ENCODE results near the gene GMDS.

Gene GMDS

DNA sequence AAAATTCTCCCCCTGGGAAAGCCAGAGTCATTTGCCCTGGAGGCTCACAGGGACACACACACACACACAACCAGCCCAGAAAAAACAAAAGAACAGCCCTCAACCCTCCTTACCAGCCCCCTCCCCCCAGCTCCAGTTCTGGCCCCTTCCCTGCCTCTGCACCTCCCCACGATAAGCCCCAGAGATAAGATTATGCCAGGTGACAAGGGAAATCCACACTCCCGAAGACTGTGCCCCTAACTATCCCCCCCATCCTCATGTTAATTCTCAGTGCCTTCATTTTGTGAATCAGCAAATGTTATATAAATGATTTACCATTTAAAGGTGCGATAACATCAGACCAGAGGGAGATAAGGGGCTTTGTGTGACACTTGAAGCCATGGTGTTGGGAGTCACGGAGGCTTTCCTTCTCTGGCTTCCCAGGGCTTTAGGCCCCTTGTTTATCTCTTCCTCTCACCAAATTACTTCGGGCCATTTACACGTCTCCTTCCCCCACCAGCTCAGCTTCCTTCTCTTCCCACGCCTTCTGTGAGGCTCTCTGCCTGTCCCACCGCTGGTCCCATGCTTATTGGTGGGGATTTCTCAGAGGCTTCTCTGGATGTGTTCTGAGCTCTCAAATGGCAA lies 648.2 kb downstream of the GMDS start:
- H3K9me3 ChIP-seq (ENCODE audit: low read length), result no peaks in the 10 kb centered on the region
- no peak overlapping the region for H3K9ac ChIP-seq (ENCODE audit: low read length)
- H3K4me3 ChIP-seq (ENCODE audit: low read depth in 1 of 2, low read length in 2 of 2), result no peak overlapping the region
- peaks cover 7% of the 10 kb centered on the region for H3K4me1 ChIP-seq (ENCODE audit: insufficient read depth, low read length)
- H3K27me3 ChIP-seq (ENCODE audit: control insufficient read depth in 1 of 2, insufficient read depth in 2 of 2, low read length in 2 of 2), result peaks cover 8 to 44% of the 10 kb centered on the region in 2 donors
- no peaks in the 10 kb centered on the region for H3K36me3 ChIP-seq (ENCODE audit: insufficient read depth, low read length)
- H3K27ac ChIP-seq (ENCODE audit: low read depth, low read length), result no peak overlapping the region

GRCh38 chr6:1596088-1596852 lies 649.1 kb downstream of the GMDS start:
- Histone ChIP-seq H3K9ac (ENCODE audit: low read length) (no peak overlapping the region), H3K27me3 (ENCODE audit: control insufficient read depth in 1 of 2, insufficient read depth in 2 of 2, low read length in 2 of 2) (peaks cover 8 to 35% of the 10 kb centered on the region in 2 donors), H3K4me1 (ENCODE audit: insufficient read depth, low read length) (peaks cover 7% of the 10 kb centered on the region), H3K4me3 (ENCODE audit: low read depth in 1 of 2, low read length in 2 of 2) (peak overlapping the region; percentile 18 to 43), H3K36me3 (ENCODE audit: insufficient read depth, low read length) (no peaks in the 10 kb centered on the region), H3K9me3 (ENCODE audit: low read length) (no peaks in the 10 kb centered on the region), H3K27ac (ENCODE audit: low read depth, low read length) (no peak overlapping the region)

- H3K9ac ChIP-seq (ENCODE audit: low read length), result no peak overlapping the region
- no peak overlapping the region for H3K27ac ChIP-seq (ENCODE audit: low read depth, low read length)
- H3K4me3 ChIP-seq (ENCODE audit: low read depth in 1 of 2, low read length in 2 of 2), result peak overlapping the region; percentile 18 to 43
- H3K9me3 ChIP-seq (ENCODE audit: low read length), result no peaks in the 10 kb centered on the region
- H3K4me1 ChIP-seq (ENCODE audit: insufficient read depth, low read length), result peaks cover 7% of the 10 kb centered on the region
- H3K36me3 ChIP-seq (ENCODE audit: insufficient read depth, low read length), result no peaks in the 10 kb centered on the region
- peaks cover 1 to 32% of the 10 kb centered on the region in 2 donors for H3K27me3 ChIP-seq (ENCODE audit: control insufficient read depth in 1 of 2, insufficient read depth in 2 of 2, low read length in 2 of 2)
Measured at GRCh38 chr6:1595271-1596087, 649.9 kb downstream of the GMDS start.

DNA sequence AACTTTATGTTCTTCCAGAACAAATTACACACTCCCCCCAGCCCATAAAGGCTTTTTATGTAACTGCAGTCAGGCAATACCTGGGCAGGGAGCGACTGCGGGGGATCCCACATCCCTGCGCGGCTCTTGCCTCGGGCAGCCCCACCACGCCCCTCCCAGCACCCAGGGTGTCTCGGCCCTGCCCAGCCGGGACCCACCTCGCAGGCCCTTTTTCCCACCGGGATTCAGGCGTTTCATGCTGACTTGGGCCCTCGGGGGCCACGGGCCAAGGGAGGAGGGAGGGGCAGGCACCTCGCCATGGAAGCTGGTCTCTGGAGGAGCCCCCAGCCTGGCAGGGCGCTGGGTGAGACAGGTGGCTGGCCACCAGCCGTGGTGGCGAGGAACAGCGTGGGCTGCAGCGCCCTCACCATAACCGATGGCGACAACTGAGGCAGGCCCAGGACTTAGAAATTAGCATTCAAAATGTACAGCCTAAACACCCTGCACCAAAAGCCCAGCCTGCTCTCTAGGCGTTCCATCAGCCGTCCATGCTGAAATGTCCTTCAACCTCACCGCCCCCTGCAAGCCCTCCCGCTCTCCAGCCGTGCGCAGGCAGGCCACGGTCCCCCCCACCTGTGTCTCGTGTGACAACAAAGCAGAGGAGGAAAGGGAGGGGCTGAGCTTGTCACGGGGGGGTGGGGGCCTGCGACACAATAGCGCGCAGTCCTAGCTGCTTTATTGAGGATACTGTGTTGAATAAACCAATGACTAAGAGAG lies 650.8 kb downstream of the GMDS start:
- no peaks in the 10 kb centered on the region for H3K36me3 ChIP-seq (ENCODE audit: insufficient read depth, low read length)
- H3K9me3 ChIP-seq (ENCODE audit: low read length), result no peaks in the 10 kb centered on the region
- no peak overlapping the region for H3K9ac ChIP-seq (ENCODE audit: low read length)
- H3K4me1 ChIP-seq (ENCODE audit: insufficient read depth, low read length), result peaks cover 7% of the 10 kb centered on the region
- no peak overlapping the region for H3K4me3 ChIP-seq (ENCODE audit: low read depth in 1 of 2, low read length in 2 of 2)
- H3K27ac ChIP-seq (ENCODE audit: low read depth, low read length), result no peak overlapping the region
- H3K27me3 ChIP-seq (ENCODE audit: control insufficient read depth in 1 of 2, insufficient read depth in 2 of 2, low read length in 2 of 2), result peaks cover 0 to 32% of the 10 kb centered on the region in 2 donors

DNA sequence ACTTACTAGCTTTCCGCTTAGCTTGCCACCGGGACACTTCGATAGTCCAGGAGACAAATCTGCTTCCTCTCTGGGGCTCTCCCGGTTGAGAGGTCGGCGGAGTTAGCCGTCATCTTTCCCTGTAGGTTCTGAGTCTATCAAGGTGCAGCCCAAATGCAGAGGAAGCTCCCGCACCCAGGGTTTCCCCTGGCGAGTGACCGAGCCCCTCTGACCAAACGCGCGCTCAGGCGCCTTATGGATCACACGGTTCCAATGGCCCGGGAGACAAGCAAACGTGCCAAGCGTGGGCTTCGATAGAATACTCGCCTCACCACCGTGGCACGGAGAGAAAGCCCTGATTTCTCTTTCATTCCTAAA lies 651.5 kb downstream of the GMDS start:
- Histone ChIP-seq H3K4me1 (ENCODE audit: insufficient read depth, low read length) (peaks cover 7% of the 10 kb centered on the region), H3K36me3 (ENCODE audit: insufficient read depth, low read length) (no peaks in the 10 kb centered on the region), H3K9ac (ENCODE audit: low read length) (no peak overlapping the region), H3K27ac (ENCODE audit: low read depth, low read length) (no peak overlapping the region), H3K27me3 (ENCODE audit: control insufficient read depth in 1 of 2, insufficient read depth in 2 of 2, low read length in 2 of 2) (peaks cover 0 to 28% of the 10 kb centered on the region in 2 donors), H3K9me3 (ENCODE audit: low read length) (no peaks in the 10 kb centered on the region), H3K4me3 (ENCODE audit: low read depth in 1 of 2, low read length in 2 of 2) (no peak overlapping the region)

GRCh38 chr6:1593286-1593957 lies 652.0 kb downstream of the GMDS start:
- Histone ChIP-seq H3K9ac (ENCODE audit: low read length) (no peak overlapping the region), H3K27ac (ENCODE audit: low read depth, low read length) (no peak overlapping the region), H3K4me1 (ENCODE audit: insufficient read depth, low read length) (peaks cover 7% of the 10 kb centered on the region), H3K36me3 (ENCODE audit: insufficient read depth, low read length) (no peaks in the 10 kb centered on the region), H3K27me3 (ENCODE audit: control insufficient read depth in 1 of 2, insufficient read depth in 2 of 2, low read length in 2 of 2) (peaks cover 0 to 26% of the 10 kb centered on the region in 2 donors), H3K4me3 (ENCODE audit: low read depth in 1 of 2, low read length in 2 of 2) (no peak overlapping the region), H3K9me3 (ENCODE audit: low read length) (no peaks in the 10 kb centered on the region)

- no peak overlapping the region for H3K27ac ChIP-seq (ENCODE audit: low read depth, low read length)
- no peak overlapping the region for H3K9ac ChIP-seq (ENCODE audit: low read length)
- H3K4me1 ChIP-seq (ENCODE audit: insufficient read depth, low read length), result peaks cover 7% of the 10 kb centered on the region
- H3K4me3 ChIP-seq (ENCODE audit: low read depth in 1 of 2, low read length in 2 of 2), result no peak overlapping the region
- peaks cover 0 to 26% of the 10 kb centered on the region in 2 donors for H3K27me3 ChIP-seq (ENCODE audit: control insufficient read depth in 1 of 2, insufficient read depth in 2 of 2, low read length in 2 of 2)
- no peaks in the 10 kb centered on the region for H3K36me3 ChIP-seq (ENCODE audit: insufficient read depth, low read length)
- H3K9me3 ChIP-seq (ENCODE audit: low read length), result no peaks in the 10 kb centered on the region
Measured at GRCh38 chr6:1592852-1593251, 652.6 kb downstream of the GMDS start.

GRCh38 chr6:1591926-1592325 lies 653.5 kb downstream of the GMDS start:
- Histone ChIP-seq H3K36me3 (ENCODE audit: insufficient read depth, low read length) (no peaks in the 10 kb centered on the region), H3K4me1 (ENCODE audit: insufficient read depth, low read length) (peaks cover 7% of the 10 kb centered on the region), H3K4me3 (ENCODE audit: low read depth in 1 of 2, low read length in 2 of 2) (no peak overlapping the region), H3K9me3 (ENCODE audit: low read length) (no peaks in the 10 kb centered on the region), H3K27me3 (ENCODE audit: control insufficient read depth in 1 of 2, insufficient read depth in 2 of 2, low read length in 2 of 2) (peaks cover 0 to 26% of the 10 kb centered on the region in 2 donors), H3K27ac (ENCODE audit: low read depth, low read length) (no peak overlapping the region), H3K9ac (ENCODE audit: low read length) (no peak overlapping the region)

GRCh38 chr6:1591243-1591642 lies 654.2 kb downstream of the GMDS start:
- Histone ChIP-seq H3K9me3 (ENCODE audit: low read length) (no peaks in the 10 kb centered on the region), H3K4me3 (ENCODE audit: low read depth in 1 of 2, low read length in 2 of 2) (no peak overlapping the region), H3K27ac (ENCODE audit: low read depth, low read length) (no peak overlapping the region), H3K9ac (ENCODE audit: low read length) (no peak overlapping the region), H3K27me3 (ENCODE audit: control insufficient read depth in 1 of 2, insufficient read depth in 2 of 2, low read length in 2 of 2) (peaks cover 0 to 22% of the 10 kb centered on the region in 2 donors), H3K4me1 (ENCODE audit: insufficient read depth, low read length) (peaks cover 4% of the 10 kb centered on the region), H3K36me3 (ENCODE audit: insufficient read depth, low read length) (no peaks in the 10 kb centered on the region)

DNA sequence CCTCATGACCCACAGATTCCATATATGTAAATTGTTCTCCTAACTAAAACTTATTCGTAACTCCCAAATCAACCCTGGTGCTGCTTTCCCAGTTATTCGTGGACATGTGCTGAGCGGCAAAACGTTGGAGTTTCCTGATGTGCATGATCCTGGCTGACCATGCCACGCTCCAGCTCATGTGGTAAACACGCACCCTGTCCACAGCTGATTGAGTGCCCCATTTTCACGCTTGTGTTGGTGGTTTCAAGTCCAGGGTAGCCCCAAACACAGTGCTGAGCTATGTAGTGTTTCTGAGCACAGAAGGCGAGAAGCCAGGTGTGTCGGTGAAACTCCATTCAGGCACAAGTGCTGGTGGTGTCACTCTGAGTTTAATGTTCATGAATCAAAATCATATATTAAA lies 654.8 kb downstream of the GMDS start:
- Histone ChIP-seq H3K36me3 (ENCODE audit: insufficient read depth, low read length) (no peaks in the 10 kb centered on the region), H3K4me3 (ENCODE audit: low read depth in 1 of 2, low read length in 2 of 2) (no peak overlapping the region), H3K27me3 (ENCODE audit: control insufficient read depth in 1 of 2, insufficient read depth in 2 of 2, low read length in 2 of 2) (peaks cover 0 to 17% of the 10 kb centered on the region in 2 donors), H3K9ac (ENCODE audit: low read length) (no peak overlapping the region), H3K27ac (ENCODE audit: low read depth, low read length) (no peak overlapping the region), H3K9me3 (ENCODE audit: low read length) (no peaks in the 10 kb centered on the region), H3K4me1 (ENCODE audit: insufficient read depth, low read length) (no peaks in the 10 kb centered on the region)

Data from muscle layer of colon (tissue), 2 donors.